Vagina (tissue), 2 donors: ENCODE results near the gene LAMP2. TPM values are rescaled to one million over a fixed set of nuclear protein-coding genes. Genes with fewer than 3 reads are reported as not detected.

ENCODE experiments used
- DNase-seq, 2 donors: peaks; one replicate each; pipeline ENCODE4 v3.0.0-alpha.2; 2017; ENCODE audit errors: extremely low spot score in 2 of 2
- H3K27ac ChIP-seq: fragments of 200-600 bp; sonication (generic); one replicate; pipeline ENCODE4 v1.5.1; 2019
- H3K27me3 ChIP-seq: fragments of 200-600 bp; sonication (generic); one replicate; pipeline ENCODE4 v1.5.1; 2019
- H3K36me3 ChIP-seq, 2 donors: fragments of 200-600 bp; sonication (generic); one replicate each; pipeline ENCODE4 v1.5.1; 2017 to 2019
- H3K4me1 ChIP-seq: fragments of 200-600 bp; sonication (generic); one replicate; pipeline ENCODE4 v1.5.1; 2019
- H3K4me3 ChIP-seq, 2 donors: fragments of 200-600 bp; sonication (generic); 1 replicate in 1 of 2; 2 replicates in 1 of 2; pipeline ENCODE4 v1.5.1; 2016 to 2019
- H3K9me3 ChIP-seq: fragments of 200-600 bp; sonication (generic); one replicate; pipeline ENCODE4 v1.5.1; 2019
- CTCF ChIP-seq, 3 experiments: fragments of 450-650 bp in 2 of 3; fragments of 200-600 bp in 1 of 3; sonication (generic) in 1 of 3; IDR thresholded peaks; one replicate each; pipeline ENCODE4 v1.5.1; 2017 to 2019; ENCODE audit warnings: antibody characterized with exemption in 3 of 3, mild to moderate bottlenecking in 2 of 3, moderate library complexity in 2 of 3
- POLR2A ChIP-seq, 2 donors: fragments of 450-650 bp; IDR thresholded peaks; one replicate each; pipeline ENCODE4 v1.6.1; 2017; ENCODE audit warnings: antibody characterized with exemption in 2 of 2, mild to moderate bottlenecking in 2 of 2, moderate library complexity in 2 of 2
- POLR2AphosphoS5 ChIP-seq, 2 donors: sonication (generic); formaldehyde crosslinking; IDR thresholded peaks; one replicate each; pipeline ENCODE4 v1.9.0; 2017; ENCODE audit warnings: antibody characterized with exemption in 2 of 2, mild to moderate bottlenecking in 2 of 2, low read depth in 1 of 2; ENCODE audit not compliant: insufficient read depth in 1 of 2
- intact Hi-C: fragments of 100-400 bp; cut with DNase I; formaldehyde crosslinking; loops from one replicate; pipeline ENCODE4 v1.15.1; 2023
- total RNA-seq: library from RNA; depleted of rRNA; stranded (reverse); fragments of >200 nt; gene quantifications from one replicate; pipeline ENCODE4 v1.2.3, GENCODE V29; 2016

The LAMP2 gene
- total RNA-seq, 1 donor from 2014 or later: 106 TPM

GRCh38 chrX:120408168-120408567, 60.9 kb downstream of the LAMP2 start:
- intact Hi-C loops: no loop called here
- H3K4me3 ChIP-seq: no peak overlapping the region

GRCh38 chrX:120406638-120407037, 62.5 kb downstream of the LAMP2 start:
- DNase-seq: no peak
- Histone ChIP-seq H3K36me3 (no peaks in the 10 kb centered on the region), H3K27ac (no peak overlapping the region), H3K4me1 (no peaks in the 10 kb centered on the region), H3K9me3 (no peaks in the 10 kb centered on the region), H3K4me3 (no peak overlapping the region), H3K27me3 (no peaks in the 10 kb centered on the region)
- intact Hi-C loops: no loop called here
- TF ChIP-seq CTCF (IDR thresholded peaks at IDR 0.05) (no peak), POLR2A (IDR thresholded peaks at IDR 0.05) (no peak), POLR2AphosphoS5 (IDR thresholded peaks at IDR 0.05; ENCODE audit: insufficient read depth in 1 of 2, low read depth in 1 of 2) (no peak)

More at GRCh38 chrX:120408168-120408567, 60.9 kb downstream of the LAMP2 start:
- Histone ChIP-seq H3K4me1 (no peaks in the 10 kb centered on the region), H3K36me3 (no peaks in the 10 kb centered on the region), H3K27ac (no peak overlapping the region), H3K27me3 (no peaks in the 10 kb centered on the region), H3K9me3 (no peaks in the 10 kb centered on the region)
- DNase-seq: no peak
- TF ChIP-seq POLR2AphosphoS5 (IDR thresholded peaks at IDR 0.05; ENCODE audit: insufficient read depth in 1 of 2, low read depth in 1 of 2) (no peak), POLR2A (IDR thresholded peaks at IDR 0.05) (no peak), CTCF (IDR thresholded peaks at IDR 0.05) (no peak)

- no peaks in the 10 kb centered on the region for H3K27me3 ChIP-seq
- H3K36me3 ChIP-seq: no peaks in the 10 kb centered on the region
- intact Hi-C loops: no loop called here
- no peaks in the 10 kb centered on the region for H3K9me3 ChIP-seq
- DNase-seq: no peak
- TF ChIP-seq POLR2AphosphoS5 (IDR thresholded peaks at IDR 0.05; ENCODE audit: insufficient read depth in 1 of 2, low read depth in 1 of 2): no peak
- H3K27ac ChIP-seq: no peak overlapping the region
- H3K4me1 ChIP-seq: no peaks in the 10 kb centered on the region
- no peak overlapping the region for H3K4me3 ChIP-seq
Observed at GRCh38 chrX:120402369-120402768, 66.7 kb downstream of the LAMP2 start.

- intact Hi-C loops: no loop called here
- no peak overlapping the region for H3K4me3 ChIP-seq
- no peak for DNase-seq
- TF ChIP-seq CTCF (IDR thresholded peaks at IDR 0.05) (no peak), POLR2A (IDR thresholded peaks at IDR 0.05) (no peak), POLR2AphosphoS5 (IDR thresholded peaks at IDR 0.05; ENCODE audit: insufficient read depth in 1 of 2, low read depth in 1 of 2) (no peak)
- no peaks in the 10 kb centered on the region for H3K4me1 ChIP-seq
- H3K27me3 ChIP-seq: no peaks in the 10 kb centered on the region
- H3K36me3 ChIP-seq: no peaks in the 10 kb centered on the region
- H3K27ac ChIP-seq: no peak overlapping the region
- H3K9me3 ChIP-seq: no peaks in the 10 kb centered on the region
Observed at GRCh38 chrX:120401301-120401700, 67.8 kb downstream of the LAMP2 start.

- H3K9me3 ChIP-seq: no peaks in the 10 kb centered on the region
- no peaks in the 10 kb centered on the region for H3K27me3 ChIP-seq
- no peak overlapping the region for H3K4me3 ChIP-seq
- TF ChIP-seq POLR2AphosphoS5 (IDR thresholded peaks at IDR 0.05; ENCODE audit: insufficient read depth in 1 of 2, low read depth in 1 of 2): no peak
- no peak for TF ChIP-seq CTCF (IDR thresholded peaks at IDR 0.05)
- TF ChIP-seq POLR2A (IDR thresholded peaks at IDR 0.05): no peak
- no peak for DNase-seq
- no peaks in the 10 kb centered on the region for H3K4me1 ChIP-seq
- intact Hi-C loops: no loop called here
- H3K27ac ChIP-seq: no peak overlapping the region
- H3K36me3 ChIP-seq: no peaks in the 10 kb centered on the region
Observed at GRCh38 chrX:120380699-120381098, 88.4 kb downstream of the LAMP2 start.
